NB4 (cell line): Measurements from ENCODE around the gene TMEM59L.

Experiments
- DNase-seq: peaks from one replicate; pipeline ENCODE4 v3.0.0; 2010; ENCODE audit warnings: low read depth
- H3K4me3 ChIP-seq: one replicate; pipeline ENCODE4 v1.5.1; 2011; ENCODE audit warnings: mild to moderate bottlenecking, low read depth, low read length, moderate library complexity
- CTCF ChIP-seq: IDR thresholded peaks from one replicate; pipeline ENCODE4 v1.5.1; 2012; ENCODE audit warnings: low read depth, low read length
- MYC ChIP-seq: IDR thresholded peaks from 2 replicates; pipeline ENCODE4 v1.6.1; 2011; ENCODE audit warnings: low read depth, low read length
- POLR2A ChIP-seq: IDR thresholded peaks from 2 replicates; pipeline ENCODE4 v1.6.1; 2011; ENCODE audit warnings: mild to moderate bottlenecking; ENCODE audit not compliant: insufficient read length; ENCODE audit errors: extremely low read depth
- TF ChIP-seq, protein P1 (sequence below): IDR thresholded peaks from 2 replicates; pipeline ENCODE4 v1.6.1; 2011; ENCODE audit warnings: low read depth, low read length

The TMEM59L gene

GRCh38 chr19:18650468-18651041, 37.9 kb downstream of the TMEM59L start:
- no peak for TF ChIP-seq MYC
- TF ChIP-seq, protein P1, sequence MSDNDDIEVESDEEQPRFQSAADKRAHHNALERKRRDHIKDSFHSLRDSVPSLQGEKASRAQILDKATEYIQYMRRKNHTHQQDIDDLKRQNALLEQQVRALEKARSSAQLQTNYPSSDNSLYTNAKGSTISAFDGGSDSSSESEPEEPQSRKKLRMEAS: no peak
- no peak for TF ChIP-seq POLR2A
- TF ChIP-seq CTCF: no peak
- no peak overlapping the region for H3K4me3 ChIP-seq
- no peak for DNase-seq

DNA sequence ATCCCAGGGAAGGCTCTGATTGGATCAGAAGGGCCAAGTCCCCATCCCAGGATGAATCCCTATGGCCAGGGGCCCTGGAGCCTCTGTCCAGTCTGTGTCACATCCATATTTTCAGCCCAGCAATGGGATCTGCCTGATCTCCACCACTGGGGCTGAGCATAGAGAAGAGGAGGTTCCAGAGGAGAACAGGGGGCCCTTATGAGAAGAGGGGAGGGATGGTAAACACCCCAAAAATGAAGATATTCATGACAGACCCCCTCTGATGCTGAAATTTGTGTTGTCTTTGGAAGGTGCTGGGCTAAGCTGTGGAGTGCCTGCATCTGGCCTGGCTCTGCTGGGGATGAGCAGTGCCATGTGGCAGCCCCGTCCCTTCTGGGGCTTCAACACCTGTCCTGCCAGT, 38.6 kb downstream of the TMEM59L start:
- TF ChIP-seq MYC: no peak
- TF ChIP-seq, protein P1: no peak
- no peak for TF ChIP-seq CTCF
- TF ChIP-seq POLR2A: no peak
- DNase-seq: no peak
- H3K4me3 ChIP-seq: no peak overlapping the region

DNA sequence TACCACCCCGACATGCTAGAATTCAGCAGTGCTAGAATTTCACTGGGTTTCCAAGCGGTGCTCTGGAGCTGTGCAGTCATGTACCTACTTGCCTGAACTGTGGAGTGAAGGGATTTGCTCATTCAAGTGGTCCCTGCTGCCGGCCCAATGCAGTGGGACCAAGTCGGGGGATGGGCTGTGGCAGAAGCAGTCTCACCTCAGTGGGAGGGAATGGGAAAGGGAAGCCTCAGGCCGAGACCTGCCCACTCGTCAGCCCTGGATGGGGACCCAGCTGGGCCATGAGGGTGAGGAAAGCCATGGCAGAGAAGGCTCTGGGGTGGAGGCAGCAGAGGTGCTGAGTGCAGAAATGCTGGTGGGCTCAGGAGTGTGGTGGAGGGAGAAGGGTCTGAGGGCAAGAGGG, 39.1 kb downstream of the TMEM59L start:
- TF ChIP-seq POLR2A: no peak
- no peak for DNase-seq
- no peak overlapping the region for H3K4me3 ChIP-seq

DNA sequence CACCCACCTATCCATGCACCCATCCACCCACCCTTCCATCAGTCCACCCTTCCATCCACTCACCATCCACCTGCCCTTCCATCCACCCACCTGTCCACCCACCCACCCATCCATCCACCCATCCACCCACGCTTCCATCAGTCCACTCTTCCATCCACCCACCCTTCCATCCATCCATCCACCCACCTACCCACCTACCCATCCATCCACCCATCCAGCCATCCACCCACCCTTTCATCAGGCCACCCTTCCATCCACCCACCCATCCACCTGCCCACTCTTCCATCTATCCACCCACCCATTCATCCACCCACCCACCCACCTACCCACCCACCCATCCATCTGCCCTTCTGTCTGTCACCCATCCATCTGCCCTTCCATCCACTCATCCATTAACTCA, 41.2 kb downstream of the TMEM59L start:
- no peak overlapping the region for H3K4me3 ChIP-seq
- no peak for DNase-seq
- TF ChIP-seq, protein P1: no peak
- TF ChIP-seq CTCF (no peak), POLR2A (no peak), MYC (no peak)

GRCh38 chr19:18654469-18654868, 41.8 kb downstream of the TMEM59L start:
- no peak for DNase-seq
- no peak for TF ChIP-seq POLR2A
- H3K4me3 ChIP-seq: no peak overlapping the region

DNA sequence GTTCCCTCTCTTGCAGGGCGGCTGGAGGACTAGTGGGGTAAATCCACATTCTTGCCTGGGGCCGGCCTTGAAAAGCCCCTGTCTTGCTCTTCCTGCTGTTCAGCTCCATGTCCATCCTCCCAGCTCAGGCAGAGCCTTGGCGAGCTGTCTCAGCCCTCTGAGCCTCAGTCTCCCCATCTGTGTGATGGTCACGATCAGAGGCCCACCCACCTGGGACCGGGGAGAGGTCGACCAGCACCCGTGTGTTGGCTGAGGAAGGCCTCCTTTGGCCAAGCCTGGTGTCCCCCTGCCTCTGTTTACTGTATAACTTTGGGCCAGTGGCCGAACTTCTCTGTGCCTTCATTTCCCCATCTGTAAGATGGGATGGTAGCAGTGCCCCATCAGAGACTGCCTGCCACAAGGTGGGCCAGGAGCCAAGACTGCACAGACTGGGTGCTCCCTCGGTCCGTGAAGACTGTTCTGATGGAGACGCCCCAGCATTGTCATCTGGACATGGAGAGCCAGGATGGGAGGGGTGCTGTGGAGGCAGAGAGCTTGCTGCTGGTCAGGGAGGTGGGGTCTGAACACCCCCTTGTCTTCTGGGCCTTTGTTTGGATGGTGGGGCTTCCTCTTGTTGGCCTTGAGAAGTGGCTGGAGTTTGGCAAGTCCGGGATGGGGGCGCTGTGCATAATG, 42.6 kb downstream of the TMEM59L start:
- no peak for DNase-seq
- no peak for TF ChIP-seq CTCF
- TF ChIP-seq, protein P1: no peak
- no peak overlapping the region for H3K4me3 ChIP-seq

GRCh38 chr19:18656337-18657086, 43.8 kb downstream of the TMEM59L start:
- TF ChIP-seq POLR2A: no peak

More at GRCh38 chr19:18656337-18657086, 43.8 kb downstream of the TMEM59L start:
- no peak for DNase-seq
- H3K4me3 ChIP-seq: no peak overlapping the region
